Gastrocnemius medialis (tissue), 4 donors: ENCODE data around the gene FHOD3. TPM values are rescaled to one million over a fixed set of nuclear protein-coding genes. Genes with fewer than 3 reads are reported as not detected.

Source experiments
- ATAC-seq, 2 donors: fragments of 150-250 bp; one replicate each; pipeline ENCODE4 v1.9.1; 2016
- DNase-seq, 2 donors: peaks; one replicate each; pipeline ENCODE4 v3.0.0-alpha.2; 2019
- H3K27ac ChIP-seq, 4 donors: fragments of 200-600 bp; sonication (generic); 1 replicate in 1 of 4; 2 replicates in 3 of 4; pipeline ENCODE4 v1.5.1; 2016 to 2018; ENCODE audit warnings: mild to moderate bottlenecking in 2 of 4, moderate library complexity in 1 of 4
- H3K27me3 ChIP-seq, 3 donors: fragments of 200-600 bp; sonication (generic) in 2 of 3; 1 replicate in 1 of 3; 2 replicates in 2 of 3; pipeline versions ENCODE4 v1.5.1 to v1.6.0; 2016 to 2019; ENCODE audit warnings: mild to moderate bottlenecking in 1 of 3, moderate library complexity in 1 of 3
- H3K36me3 ChIP-seq, 2 donors: fragments of 200-600 bp; sonication (generic) in 1 of 2; one replicate each; pipeline ENCODE4 v1.5.1; 2017 to 2018
- H3K4me1 ChIP-seq, 2 donors: fragments of 200-600 bp; sonication (generic) in 1 of 2; one replicate each; pipeline ENCODE4 v1.5.1; 2016 to 2017; ENCODE audit warnings: mild to moderate bottlenecking in 2 of 2
- H3K4me3 ChIP-seq, 4 donors: fragments of 200-600 bp; sonication (generic) in 3 of 4; 1 replicate in 1 of 4; 2 replicates in 3 of 4; pipeline ENCODE4 v1.5.1; 2016 to 2019; ENCODE audit warnings: mild to moderate bottlenecking in 2 of 4
- H3K9me3 ChIP-seq, 3 donors: fragments of 200-600 bp; sonication (generic) in 2 of 3; 1 replicate in 1 of 3; 2 replicates in 2 of 3; pipeline ENCODE4 v1.5.1; 2016 to 2019
- CTCF ChIP-seq, 5 experiments: fragments of 450-650 bp in 3 of 5; fragments of 200-600 bp in 2 of 5; sonication (generic) in 2 of 5; IDR thresholded peaks in 4 of 5; conservative IDR thresholded peaks in 1 of 5; 1 replicate in 4 of 5; 2 replicates in 1 of 5; pipeline ENCODE4 v1.5.1; 2016 to 2019; ENCODE audit warnings: antibody characterized with exemption in 5 of 5, mild to moderate bottlenecking in 3 of 5, moderate library complexity in 3 of 5
- POLR2A ChIP-seq, 2 donors: fragments of 450-650 bp; IDR thresholded peaks; one replicate each; pipeline ENCODE4 v1.6.1; 2017; ENCODE audit warnings: antibody characterized with exemption in 2 of 2, mild to moderate bottlenecking in 2 of 2, moderate library complexity in 2 of 2
- in situ Hi-C, 4 donors: fragments of 200-750 bp; cut with MboI; loops; one replicate each; pipeline versions ENCODE4 v1.15.0 to v1.8.0; 2017; ENCODE audit warnings: low sequenced_read_pairs in 4 of 4
- intact Hi-C: fragments of 100-400 bp; cut with DNase I; formaldehyde crosslinking; loops from one replicate; pipeline ENCODE4 v1.15.1; 2023; ENCODE audit warnings: low total_unique reads
- total RNA-seq, 4 donors: library from RNA; depleted of rRNA; stranded (reverse); fragments of >200 nt; gene quantifications; one replicate each; pipeline versions ENCODE4 v1.1.0 to v1.2.3, GENCODE V29; 2016

The FHOD3 gene
- total RNA-seq, 4 donors from 2014 or later: 10.0 to 32.5 (median 17.0) TPM

- in situ Hi-C loops (no loop called here), intact Hi-C loops (loop anchor here (5.0 kb wide), 1 partner anchor 91 kb away; no protein-coding TSS in a partner anchor)
- peak overlapping the region; percentile 80 to 96 (median 92) for H3K27ac ChIP-seq
- ATAC-seq (peak in 1 of 2 donors; percentile 35), DNase-seq (no peak)
- no peaks in the 10 kb centered on the region for H3K9me3 ChIP-seq
- H3K4me1 ChIP-seq: peaks cover 50 to 66% of the 10 kb centered on the region in 2 donors
- H3K4me3 ChIP-seq: peak overlapping the region in 1 of 4 donors; percentile 22
- H3K27me3 ChIP-seq: no peaks in the 10 kb centered on the region
- no peaks in the 10 kb centered on the region for H3K36me3 ChIP-seq
- TF ChIP-seq CTCF (IDR thresholded peaks at IDR 0.05 in 4 of 5, conservative IDR thresholded peaks at IDR 0.05 in 1 of 5): no peak
- TF ChIP-seq POLR2A (IDR thresholded peaks at IDR 0.05): no peak
These were observed 95.4 kb downstream of the FHOD3 start for GRCh38 chr18:36392979-36393287.

GRCh38 chr18:36394486-36394885 lies 97.0 kb downstream of the FHOD3 start:
- TF ChIP-seq POLR2A (IDR thresholded peaks at IDR 0.05) (no peak), CTCF (IDR thresholded peaks at IDR 0.05 in 4 of 5, conservative IDR thresholded peaks at IDR 0.05 in 1 of 5) (no peak)
- Histone ChIP-seq H3K4me1 (peaks cover 43 to 62% of the 10 kb centered on the region in 2 donors), H3K27ac (peak overlapping the region in 3 of 4 donors; percentile 90 to 96 (median 93)), H3K36me3 (no peaks in the 10 kb centered on the region), H3K27me3 (no peaks in the 10 kb centered on the region), H3K4me3 (no peak overlapping the region), H3K9me3 (no peaks in the 10 kb centered on the region)
- DNase-seq: no peak
- in situ Hi-C loops: no loop called here
- intact Hi-C loops: loop anchor here (5.0 kb wide), 1 partner anchor 92 kb away; no protein-coding TSS in a partner anchor
- ATAC-seq: no peak

GRCh38 chr18:36396190-36396589 lies 98.7 kb downstream of the FHOD3 start:
- DNase-seq (no peak), ATAC-seq (no peak)
- no peaks in the 10 kb centered on the region for H3K9me3 ChIP-seq
- H3K36me3 ChIP-seq: no peaks in the 10 kb centered on the region
- in situ Hi-C loops (no loop called here), intact Hi-C loops (no loop called here)
- no peak overlapping the region for H3K4me3 ChIP-seq
- peaks cover 26 to 48% of the 10 kb centered on the region in 2 donors for H3K4me1 ChIP-seq
- peak overlapping the region in 1 of 4 donors; percentile 72 for H3K27ac ChIP-seq
- no peaks in the 10 kb centered on the region for H3K27me3 ChIP-seq
- no peak for TF ChIP-seq CTCF (IDR thresholded peaks at IDR 0.05 in 4 of 5, conservative IDR thresholded peaks at IDR 0.05 in 1 of 5)
- no peak for TF ChIP-seq POLR2A (IDR thresholded peaks at IDR 0.05)

GRCh38 chr18:36397033-36397432 lies 99.5 kb downstream of the FHOD3 start:
- H3K27ac ChIP-seq: peak overlapping the region; percentile 46 to 72 (median 60)

More at GRCh38 chr18:36397033-36397432, 99.5 kb downstream of the FHOD3 start:
- no peaks in the 10 kb centered on the region for H3K36me3 ChIP-seq
- peaks cover 18 to 44% of the 10 kb centered on the region in 2 donors for H3K4me1 ChIP-seq
- no peak for TF ChIP-seq POLR2A (IDR thresholded peaks at IDR 0.05)
- no peak for TF ChIP-seq CTCF (IDR thresholded peaks at IDR 0.05 in 4 of 5, conservative IDR thresholded peaks at IDR 0.05 in 1 of 5)
- intact Hi-C loops (no loop called here), in situ Hi-C loops (no loop called here)
- H3K9me3 ChIP-seq: no peaks in the 10 kb centered on the region
- ATAC-seq (peak; percentile 31 to 43), DNase-seq (no peak)
- no peaks in the 10 kb centered on the region for H3K27me3 ChIP-seq
- H3K4me3 ChIP-seq: no peak overlapping the region
